Activated CD4-positive, alpha-beta T cell treated with anti-CD3 and anti-CD28 coated beads for 36 hours (primary cell): ENCODE results near the gene MRPL34. TPM values are rescaled to one million over a fixed set of nuclear protein-coding genes. Genes with fewer than 3 reads are reported as not detected.
A peak's percentile ranks its signal among the peaks of the same experiment; 100 is the strongest.

Experiments
- ATAC-seq: fragments of 200-7000 bp; cut with Tn5 transposase; one replicate; pipeline ENCODE4 v1.10.0; 2021; ENCODE audit warnings: mild to moderate bottlenecking, moderate library complexity
- CTCF ChIA-PET: fragments of 350-600 bp; sonication (Branson Sonifier 250); formaldehyde crosslinking; loops from one replicate; lab custom pipeline; 2021; ENCODE audit warnings: antibody characterized with exemption; lab: Charles Lee
- POLR2A ChIA-PET: fragments of 350-600 bp; sonication (Branson Sonifier 250); formaldehyde crosslinking; loops from one replicate; lab custom pipeline; 2021; ENCODE audit warnings: antibody characterized with exemption, inconsistent platforms; lab: Charles Lee
- DNase-seq: peaks from one replicate; pipeline ENCODE4 v3.0.0-alpha.2; 2020
- H3K27ac Mint-ChIP-seq: one replicate; pipeline ENCODE4 v1.8.0; 2021; ENCODE audit warnings: mixed read lengths
- H3K27me3 Mint-ChIP-seq: one replicate; pipeline ENCODE4 v1.8.0; 2021; ENCODE audit warnings: mixed read lengths
- H3K36me3 Mint-ChIP-seq: one replicate; pipeline ENCODE4 v1.8.0; 2021; ENCODE audit warnings: low read depth, mixed read lengths
- H3K4me1 Mint-ChIP-seq: one replicate; pipeline ENCODE4 v1.8.0; 2021; ENCODE audit warnings: mixed read lengths
- H3K4me3 Mint-ChIP-seq: one replicate; pipeline ENCODE4 v1.8.0; 2021; ENCODE audit warnings: mild to moderate bottlenecking, moderate library complexity, mixed read lengths
- H3K9me3 Mint-ChIP-seq: one replicate; pipeline ENCODE4 v1.8.0; 2021; ENCODE audit warnings: low read depth, mixed read lengths
- intact Hi-C, 2 experiments: fragments of 100-400 bp; cut with DNase I in 1 of 2; cut with micrococcal nuclease in 1 of 2; formaldehyde crosslinking; loops; one replicate each; pipeline versions ENCODE4 v1.14.2 to v1.15.1; 2022 to 2024; cut with DNase I, micrococcal nuclease
- total RNA-seq, 2 experiments: library from RNA; stranded (reverse); gene quantifications; one replicate each; pipeline ENCODE4 v1.2.3, GENCODE V29; 2021

The MRPL34 gene
- total RNA-seq = 10 to 100 TPM; 72.0 to 88.6 TPM

- POLR2A ChIA-PET = interaction anchor here (0.6 to 0.9 kb wide), 3 partner anchors 13 to 64 kb away, joined by 3 to 12 read pairs (median 3); no protein-coding TSS in a partner anchor
- intact Hi-C loops = loop anchor here (1.0 to 5.0 kb wide), 6 partner anchors 38 to 763 kb away; partner anchors contain the start of genes BABAM1 (in 2 of the 2), CHERP (in 1 of the 2), HAUS8 (in 1 of the 2) and MYO9B (in 1 of the 2)
- Mint-ChIP-seq H3K4me3 (peak within 1 kb of the TSS; percentile 86), H3K9me3 (no peaks in the 10 kb centered on the region), H3K27ac (peak within 1 kb of the TSS; percentile 92), H3K27me3 (no peaks in the 10 kb centered on the region), H3K4me1 (peaks cover 46% of the 10 kb centered on the region), H3K36me3 (peaks cover 1% of the 10 kb centered on the region)
- CTCF ChIA-PET = interaction anchor here (0.7 to 5.1 kb wide), 9 partner anchors 12 to 114 kb away, joined by 3 to 24 read pairs (median 5); partner anchors contain the start of genes BABAM1 and MVB12A
- DNase-seq (peak; percentile 97), ATAC-seq (peak; percentile 70)
These were observed at the start of gene MRPL34 for GRCh38 chr19:17305517-17306284. MRPL34 (plus strand) TSS chr19:17305872; CDS start chr19:17305893, 21 bp downstream.

GRCh38 chr19:17256130-17256529, 49.5 kb upstream of the MRPL34 start:
- H3K27ac Mint-ChIP-seq = no peak overlapping the region
- ChIA-PET POLR2A (no interaction called here), CTCF (interaction anchor here (1.1 to 2.2 kb wide), 3 partner anchors 8 to 20 kb away, joined by 3 to 10 read pairs (median 4); partner anchors contain the start of genes BABAM1 and USHBP1)
- H3K27me3 Mint-ChIP-seq = no peaks in the 10 kb centered on the region
- ATAC-seq = no peak
- H3K36me3 Mint-ChIP-seq = no peaks in the 10 kb centered on the region
- intact Hi-C loops = no loop called here
- H3K4me3 Mint-ChIP-seq = no peak overlapping the region
- H3K4me1 Mint-ChIP-seq = peaks cover 6% of the 10 kb centered on the region
- H3K9me3 Mint-ChIP-seq = no peaks in the 10 kb centered on the region
- DNase-seq = no peak

GRCh38 chr19:17259118-17259780, 46.4 kb upstream of the MRPL34 start:
- no peaks in the 10 kb centered on the region for H3K27me3 Mint-ChIP-seq
- no peak overlapping the region for H3K27ac Mint-ChIP-seq
- ChIA-PET CTCF (interaction anchor here (0.7 to 5.5 kb wide), 7 partner anchors 10 to 480 kb away, joined by 3 to 45 read pairs (median 4); partner anchors contain the start of gene ANKLE1), POLR2A (no interaction called here)
- H3K9me3 Mint-ChIP-seq = no peaks in the 10 kb centered on the region
- H3K4me3 Mint-ChIP-seq = no peak overlapping the region
- ATAC-seq (no peak), DNase-seq (no peak)
- peaks cover 6% of the 10 kb centered on the region for H3K4me1 Mint-ChIP-seq
- H3K36me3 Mint-ChIP-seq = no peaks in the 10 kb centered on the region
- intact Hi-C loops = no loop called here

- ATAC-seq (no peak), DNase-seq (no peak)
- Mint-ChIP-seq H3K9me3 (no peaks in the 10 kb centered on the region), H3K27me3 (no peaks in the 10 kb centered on the region), H3K27ac (no peak overlapping the region), H3K4me3 (no peak overlapping the region), H3K4me1 (peaks cover 6% of the 10 kb centered on the region), H3K36me3 (no peaks in the 10 kb centered on the region)
- intact Hi-C loops = loop anchor here (1.0 to 10.0 kb wide), 3 partner anchors 22 to 785 kb away; partner anchors contain the start of gene EPS15L1 (in 1 of the 2)
- CTCF ChIA-PET = interaction anchor here (0.7 to 5.5 kb wide), 15 partner anchors 8 to 163 kb away, joined by 3 to 45 read pairs (median 4); partner anchors contain the start of gene ANKLE1
- POLR2A ChIA-PET = no interaction called here
These were observed 45.7 kb upstream of the MRPL34 start for GRCh38 chr19:17259934-17260333.

GRCh38 chr19:17260842-17261325, 44.8 kb upstream of the MRPL34 start:
- intact Hi-C loops = loop anchor here (1.0 to 10.0 kb wide), 5 partner anchors 21 to 786 kb away; partner anchors contain the start of gene EPS15L1 (in 1 of the 2)
- H3K36me3 Mint-ChIP-seq = no peaks in the 10 kb centered on the region
- no peaks in the 10 kb centered on the region for H3K27me3 Mint-ChIP-seq
- no peaks in the 10 kb centered on the region for H3K9me3 Mint-ChIP-seq
- H3K27ac Mint-ChIP-seq = peak overlapping the region; percentile 56
- H3K4me1 Mint-ChIP-seq = peaks cover 6% of the 10 kb centered on the region
- CTCF ChIA-PET = interaction anchor here (0.6 to 5.5 kb wide), 17 partner anchors 9 to 548 kb away, joined by 3 to 45 read pairs (median 4); partner anchors contain the start of gene ANKLE1
- peak; percentile 100 for ATAC-seq
- peak; percentile 96 for DNase-seq
- H3K4me3 Mint-ChIP-seq = no peak overlapping the region
- POLR2A ChIA-PET = no interaction called here

- Mint-ChIP-seq H3K4me3 (no peak overlapping the region), H3K27me3 (no peaks in the 10 kb centered on the region), H3K36me3 (no peaks in the 10 kb centered on the region), H3K9me3 (no peaks in the 10 kb centered on the region), H3K4me1 (peaks cover 13% of the 10 kb centered on the region), H3K27ac (no peak overlapping the region)
- ATAC-seq (no peak), DNase-seq (no peak)
- intact Hi-C loops = loop anchor here in 1 of 2 experiments (10.0 kb wide), 2 partner anchors 368 to 788 kb away; partner anchors contain the start of gene EPS15L1
- ChIA-PET POLR2A (no interaction called here), CTCF (interaction anchor here (0.6 to 5.5 kb wide), 2 partner anchors 14 to 19 kb away, joined by 3 to 45 read pairs; partner anchors contain the start of gene ANKLE1)
These were observed 43.1 kb upstream of the MRPL34 start for GRCh38 chr19:17262557-17262956.

- Mint-ChIP-seq H3K27ac (no peak overlapping the region), H3K4me1 (peaks cover 16% of the 10 kb centered on the region)
- POLR2A ChIA-PET = no interaction called here
These were observed 41.7 kb upstream of the MRPL34 start for GRCh38 chr19:17263712-17264640.

GRCh38 chr19:17264641-17264979, 41.1 kb upstream of the MRPL34 start, which contains the start of gene USHBP1:
USHBP1 (minus strand) TSS chr19:17264745; CDS start chr19:17264299, 446 bp downstream.
- Mint-ChIP-seq H3K9me3 (no peaks in the 10 kb centered on the region), H3K4me1 (peaks cover 17% of the 10 kb centered on the region), H3K27me3 (no peaks in the 10 kb centered on the region), H3K4me3 (no peak within 1 kb of the TSS), H3K36me3 (no peaks in the 10 kb centered on the region), H3K27ac (no peak within 1 kb of the TSS)
- ChIA-PET POLR2A (no interaction called here), CTCF (interaction anchor here (0.6 to 2.3 kb wide), 2 partner anchors 9 to 29 kb away, joined by 3 to 10 read pairs; no protein-coding TSS in a partner anchor)
- ATAC-seq (no peak), DNase-seq (no peak)
- intact Hi-C loops = loop anchor here in 1 of 2 experiments (10.0 kb wide), 2 partner anchors 370 to 790 kb away; partner anchors contain the start of gene EPS15L1

More at GRCh38 chr19:17263712-17264640, 41.7 kb upstream of the MRPL34 start:
- ATAC-seq (no peak), DNase-seq (no peak)
- Mint-ChIP-seq H3K4me3 (no peak overlapping the region), H3K27me3 (no peaks in the 10 kb centered on the region), H3K9me3 (no peaks in the 10 kb centered on the region), H3K36me3 (no peaks in the 10 kb centered on the region)
- intact Hi-C loops = loop anchor here in 1 of 2 experiments (10.0 kb wide), 2 partner anchors 369 to 789 kb away; partner anchors contain the start of gene EPS15L1
- CTCF ChIA-PET = interaction anchor here (0.6 to 2.3 kb wide), 3 partner anchors 9 to 28 kb away, joined by 3 to 10 read pairs (median 3); no protein-coding TSS in a partner anchor

- H3K27ac Mint-ChIP-seq = no peak overlapping the region
- H3K4me1 Mint-ChIP-seq = peaks cover 12% of the 10 kb centered on the region
- intact Hi-C loops = loop anchor here in 1 of 2 experiments (5.0 to 10.0 kb wide), 3 partner anchors 371 to 1429 kb away; partner anchors contain the start of gene EPS15L1
- POLR2A ChIA-PET = interaction anchor here (1.5 to 1.8 kb wide), 2 partner anchors 15 to 23 kb away, joined by 5 to 6 read pairs; partner anchors contain the start of gene ANKLE1
- DNase-seq = no peak
- no peak for ATAC-seq
- H3K36me3 Mint-ChIP-seq = peaks cover 3% of the 10 kb centered on the region
- H3K4me3 Mint-ChIP-seq = no peak overlapping the region
- CTCF ChIA-PET = interaction anchor here (1.1 to 2.3 kb wide), 5 partner anchors 16 to 120 kb away, joined by 3 to 18 read pairs (median 7); partner anchors contain the start of genes ANKLE1, DDA1 and USE1
- H3K27me3 Mint-ChIP-seq = no peaks in the 10 kb centered on the region
- H3K9me3 Mint-ChIP-seq = no peaks in the 10 kb centered on the region
These were observed 39.6 kb upstream of the MRPL34 start for GRCh38 chr19:17266026-17266425.
